Renal cortex interstitium (tissue), 15 donors: ENCODE measurements around the gene CNPY4. TPM values are rescaled to one million over a fixed set of nuclear protein-coding genes. Genes with fewer than 3 reads are reported as not detected.
A peak's percentile ranks its signal among the peaks of the same experiment; 100 is the strongest.

Experiments
- DNase-seq, 11 donors: peaks; one replicate each; pipeline ENCODE4 v3.0.0-alpha.2; 2013; ENCODE audit warnings: low read depth in 9 of 11, low spot score in 4 of 11; ENCODE audit errors: extremely low read depth in 1 of 11
- long read RNA-seq, 16 experiments: transcript quantifications; one replicate each; lab custom pipeline, GENCODE V29; 2026
- polyA plus RNA-seq, 3 donors: library from polyadenylated mRNA; unstranded; fragments of 120-200 nt; gene quantifications; one replicate each; pipeline ENCODE4 v1.2.1, GENCODE V29; 2013; ENCODE audit not compliant: insufficient read length in 3 of 3

CNPY4 gene
- polyA plus RNA-seq, result 10 to 100 TPM; 40.1 to 47.0 (median 41.5) TPM
- long read RNA-seq, donor 1, transcript CNPY4-201 (6 exons, 1,502 nt), result major isoform, 5 of 5 reads
- long read RNA-seq, donor 1, partial matches to known transcripts, result 0 of 5 reads
- long read RNA-seq, donor 1, other reads (novel, unspliced or antisense), result 0 of 5 reads
- long read RNA-seq, donor 2, transcript CNPY4-201 (6 exons, 1,502 nt), result major isoform, 5 of 17 reads
- long read RNA-seq, donor 2, partial matches to known transcripts, result 11 of 17 reads
- long read RNA-seq, donor 2, other reads (novel, unspliced or antisense), result 0 of 17 reads
- long read RNA-seq, donor 3, transcript CNPY4-201 (6 exons, 1,502 nt), result major isoform, 16 of 19 reads
- long read RNA-seq, donor 3, partial matches to known transcripts, result 0 of 19 reads
- long read RNA-seq, donor 3, other reads (novel, unspliced or antisense), result 0 of 19 reads
- long read RNA-seq, donor 4, transcript CNPY4-201 (6 exons, 1,502 nt), result major isoform, 6 of 9 reads
- long read RNA-seq, donor 4, partial matches to known transcripts, result 0 of 9 reads
- long read RNA-seq, donor 4, other reads (novel, unspliced or antisense), result 0 of 9 reads
- long read RNA-seq, donor 5, result 0 reads
- long read RNA-seq, donor 6, transcript CNPY4-201 (6 exons, 1,502 nt), result major isoform, 11 of 32 reads
- long read RNA-seq, donor 6, partial matches to known transcripts, result 19 of 32 reads
- long read RNA-seq, donor 6, other reads (novel, unspliced or antisense), result 0 of 32 reads
- long read RNA-seq, donor 7, transcript CNPY4-201 (6 exons, 1,502 nt), result major isoform, 6 of 28 reads
- long read RNA-seq, donor 7, transcript CNPY4-204 (5 exons, 1,024 nt), result major isoform, 6 of 28 reads
- long read RNA-seq, donor 7, partial matches to known transcripts, result 16 of 28 reads
- long read RNA-seq, donor 7, other reads (novel, unspliced or antisense), result 0 of 28 reads
- long read RNA-seq, donor 8, result 0 reads
- long read RNA-seq, donor 9, transcript CNPY4-201 (6 exons, 1,502 nt), result major isoform, 7 of 20 reads
- long read RNA-seq, donor 9, partial matches to known transcripts, result 9 of 20 reads
- long read RNA-seq, donor 9, other reads (novel, unspliced or antisense), result 0 of 20 reads
- long read RNA-seq, donor 10, transcript CNPY4-201 (6 exons, 1,502 nt), result major isoform, 8 of 14 reads
- long read RNA-seq, donor 10, transcript CNPY4-204 (5 exons, 1,024 nt), result minor isoform, 6 of 14 reads
- long read RNA-seq, donor 10, partial matches to known transcripts, result 0 of 14 reads
- long read RNA-seq, donor 10, other reads (novel, unspliced or antisense), result 0 of 14 reads
- long read RNA-seq, donor 11, transcript CNPY4-201 (6 exons, 1,502 nt), result major isoform, 7 of 9 reads
- long read RNA-seq, donor 11, partial matches to known transcripts, result 0 of 9 reads
- long read RNA-seq, donor 11, other reads (novel, unspliced or antisense), result 0 of 9 reads
- long read RNA-seq, donor 12, partial matches to known transcripts, result 16 of 22 reads
- long read RNA-seq, donor 12, other reads (novel, unspliced or antisense), result 0 of 22 reads
- long read RNA-seq, donor 13, result 0 reads
- long read RNA-seq, donor 14, transcript CNPY4-201 (6 exons, 1,502 nt), result major isoform, 12 of 22 reads
- long read RNA-seq, donor 14, partial matches to known transcripts, result 7 of 22 reads
- long read RNA-seq, donor 14, other reads (novel, unspliced or antisense), result 0 of 22 reads
- long read RNA-seq, donor 15, result 0 reads
- long read RNA-seq, donor 16, transcript CNPY4-201 (6 exons, 1,502 nt), result major isoform, 28 of 57 reads
- long read RNA-seq, donor 16, transcript CNPY4-204 (5 exons, 1,024 nt), result minor isoform, 17 of 57 reads
- long read RNA-seq, donor 16, partial matches to known transcripts, result 12 of 57 reads
- long read RNA-seq, donor 16, other reads (novel, unspliced or antisense), result 0 of 57 reads

- DNase-seq, result peak; percentile 86 to 96 (median 93)
Measured at GRCh38 chr7:100119072-100119969, at the start of gene CNPY4, which contains the start of gene TAF6. Gene CNPY4, plus strand, starts transcription at chr7:100119634. Its CDS starts 111 bp downstream, at chr7:100119745. Gene TAF6, minus strand, starts transcription at chr7:100119358. Its CDS starts 5,149 bp downstream, at chr7:100114209.

- DNase-seq, result no peak
Measured at GRCh38 chr7:100069991-100070390, 49.4 kb upstream of the CNPY4 start.

GRCh38 chr7:100071018-100071723 lies 48.3 kb upstream of the CNPY4 start:
- DNase-seq, result no peak

- no peak for DNase-seq
Measured at GRCh38 chr7:100072462-100072861, 47.0 kb upstream of the CNPY4 start.

GRCh38 chr7:100074841-100075240 lies 44.6 kb upstream of the CNPY4 start:
- DNase-seq, result no peak

DNA sequence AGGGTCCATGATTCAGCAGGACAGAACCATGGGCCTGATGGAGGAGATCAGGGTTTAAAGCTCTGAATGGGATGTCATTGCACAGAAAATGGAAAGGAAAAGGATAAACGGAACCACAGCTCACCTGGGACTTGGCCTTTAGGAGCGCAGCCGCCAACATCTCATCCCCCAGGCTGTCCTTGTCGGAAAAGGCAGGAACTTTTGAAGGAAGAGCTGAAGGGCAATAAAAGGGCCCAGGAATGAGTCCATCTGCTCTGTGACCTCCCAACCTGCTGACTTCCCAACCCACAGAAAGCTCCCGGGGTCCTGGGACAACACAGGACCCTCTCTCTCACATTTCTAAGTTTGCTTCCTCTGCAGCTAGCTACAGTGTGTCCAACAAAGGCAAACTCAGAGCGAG lies 44.0 kb upstream of the CNPY4 start:
- no peak for DNase-seq

DNA sequence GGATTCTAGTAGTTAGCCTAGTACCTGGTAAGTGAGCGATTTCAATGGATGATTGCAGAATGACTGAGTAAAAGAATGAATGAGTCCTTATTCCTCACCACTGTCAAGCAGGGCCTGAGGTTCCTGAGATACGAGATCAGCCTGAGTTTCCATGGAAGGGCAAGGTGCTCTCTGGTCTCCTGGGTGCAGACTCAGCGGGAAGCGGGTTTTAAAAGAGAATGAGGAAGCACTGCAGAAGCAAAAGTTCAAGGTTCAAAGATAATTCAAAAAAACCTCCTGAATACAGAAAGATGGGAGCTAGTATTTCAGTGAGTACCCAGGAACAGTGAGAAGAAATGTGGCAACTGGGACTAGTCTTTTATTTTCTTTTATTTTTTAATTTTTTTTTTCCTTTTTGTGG lies 42.2 kb upstream of the CNPY4 start:
- DNase-seq, result no peak

- no peak for DNase-seq
Measured at GRCh38 chr7:100079024-100079560, 40.3 kb upstream of the CNPY4 start.

DNA sequence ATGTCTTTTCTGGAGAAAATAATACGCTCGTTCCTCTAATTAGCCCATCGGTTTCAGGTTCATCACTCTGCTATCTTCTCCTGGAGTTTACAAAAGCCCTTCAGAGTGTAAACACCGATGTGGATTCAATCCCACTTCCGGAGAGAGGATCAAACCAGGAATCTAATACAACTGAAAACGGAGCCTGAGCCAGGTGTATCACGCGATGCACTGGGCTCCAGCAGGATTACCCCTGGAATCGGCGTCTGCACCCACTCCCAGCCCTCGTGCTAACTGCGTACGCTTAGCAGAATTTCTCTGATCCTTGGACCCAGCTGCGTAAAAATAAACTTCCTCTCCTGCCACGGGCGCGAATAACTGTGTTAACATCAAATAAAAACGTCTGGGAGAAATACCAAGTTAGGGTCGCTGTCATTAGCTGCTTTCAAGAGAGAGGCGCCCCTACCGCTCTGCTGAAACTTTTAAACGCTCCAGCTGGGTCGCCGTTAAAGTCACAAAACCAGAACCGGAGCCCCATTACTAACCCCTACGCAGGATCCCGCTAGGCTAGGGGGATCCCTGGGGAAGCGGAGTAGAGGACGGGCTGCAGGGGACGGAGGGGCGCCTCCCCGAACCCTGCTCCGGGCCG lies 38.4 kb upstream of the CNPY4 start:
- no peak for DNase-seq

DNA sequence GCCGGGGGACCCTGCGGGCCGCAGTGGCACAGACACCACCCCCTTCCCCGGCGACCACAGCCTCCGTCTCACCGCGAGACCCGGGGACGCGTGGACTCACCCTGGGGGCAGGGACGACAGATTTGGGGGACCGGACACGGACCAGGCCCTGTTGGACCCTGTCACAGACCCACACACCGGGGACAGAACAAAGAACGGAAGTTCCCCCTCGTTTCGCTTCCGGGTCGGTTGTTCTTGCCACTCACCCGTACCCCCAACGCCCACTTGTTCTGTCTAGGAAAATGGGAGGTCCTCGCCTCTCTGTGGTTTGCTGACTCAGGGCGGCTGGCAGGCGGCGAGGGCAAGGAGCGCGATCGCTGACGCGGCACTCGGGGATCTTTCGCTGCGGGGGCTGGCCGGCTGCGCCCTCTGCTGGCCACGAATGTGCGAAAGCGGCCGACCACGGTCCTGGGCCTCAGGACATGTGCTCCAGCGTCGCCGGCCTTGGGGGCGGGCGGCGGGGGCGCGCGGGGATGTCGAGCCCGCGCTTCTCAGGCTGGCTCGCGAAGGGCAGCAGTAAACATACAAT lies 37.8 kb upstream of the CNPY4 start, which contains the start of gene ZNF3:
ZNF3 (minus strand) TSS at position 189 of the 568 bp plus-strand sequence. CDS start 4,366 bp downstream, outside the sequence.
- DNase-seq, result peak; percentile 95 to 99 (median 99)

GRCh38 chr7:100082978-100083377 lies 36.5 kb upstream of the CNPY4 start:
- no peak for DNase-seq

DNA sequence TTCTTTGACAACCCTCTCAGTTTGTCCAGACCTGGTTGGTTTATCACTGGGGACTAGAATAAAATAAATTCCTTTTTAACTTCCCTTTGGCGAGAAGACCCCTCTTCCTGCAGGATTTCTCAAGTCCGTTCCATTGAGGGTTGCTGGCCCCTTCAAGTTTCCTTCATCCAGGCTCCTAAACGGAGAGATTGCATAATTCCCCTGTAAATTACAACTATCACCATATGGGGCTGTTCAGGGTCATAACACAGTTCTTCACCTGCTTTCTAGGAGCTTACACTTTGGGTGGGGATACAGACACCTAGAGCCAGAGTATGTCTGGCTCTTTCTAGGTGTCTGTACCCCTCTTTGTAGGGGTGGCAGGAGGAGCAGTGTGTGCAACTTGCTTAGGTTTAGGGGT lies 33.9 kb upstream of the CNPY4 start:
- no peak for DNase-seq

DNA sequence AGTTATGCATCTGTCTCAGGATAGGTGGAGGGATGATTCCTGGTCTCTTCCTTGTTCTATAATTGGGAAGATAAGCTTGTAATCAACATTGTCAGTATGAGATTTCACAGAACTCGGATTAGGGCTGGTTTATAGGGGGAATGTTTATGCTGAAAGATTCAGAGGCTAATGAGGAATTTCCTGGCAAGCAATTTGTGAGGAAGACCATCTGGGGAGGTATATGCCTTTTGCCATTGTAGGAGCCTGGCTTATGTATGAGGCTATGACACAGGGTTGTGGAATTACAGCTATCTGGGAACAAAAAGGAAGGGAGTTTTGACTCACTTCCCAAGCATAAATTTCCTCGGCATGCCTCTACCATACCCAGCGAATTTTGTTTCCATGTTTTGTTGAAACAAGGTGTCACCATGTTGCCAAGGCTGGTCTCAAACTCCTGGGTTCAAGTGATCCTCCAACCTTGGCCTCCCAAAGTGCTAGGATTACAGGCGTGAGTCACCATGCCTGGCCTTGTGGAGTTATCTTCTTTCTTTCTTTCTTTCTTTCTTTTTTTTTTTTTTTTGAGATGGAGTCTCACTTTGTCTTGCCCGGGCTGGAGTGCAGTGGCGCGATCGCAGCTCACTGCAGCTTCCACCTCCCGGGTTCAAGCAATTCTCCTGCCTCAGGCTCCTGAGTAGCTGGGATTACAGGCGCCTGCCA lies 32.2 kb upstream of the CNPY4 start:
- peak in 4 of 11 donors; percentile 35 to 65 (median 51) for DNase-seq

GRCh38 chr7:100088095-100088620 lies 31.3 kb upstream of the CNPY4 start:
- no peak for DNase-seq
